Measurements from ENCODE around the gene ADAP1.

- TF ChIP-seq EZH2phosphoT487 (IDR thresholded peaks at IDR 0.05; ENCODE audit: insufficient read depth, low read depth) (no peak), EZH2 (IDR thresholded peaks at IDR 0.05; ENCODE audit: insufficient read depth, poor library complexity, severe bottlenecking) (no peak)
These were observed 30.6 kb upstream of the ADAP1 start for GRCh38 chr7:985127-985416.
